GM23338 (cell line): ENCODE data around the gene RDH5. TPM values are rescaled to one million over a fixed set of nuclear protein-coding genes. Genes with fewer than 3 reads are reported as not detected.

Source experiments
- ATAC-seq: fragments of 200-7000 bp; cut with Tn5 transposase; 3 replicates; pipeline ENCODE4 v1.9.1; 2020
- DNase-seq: peaks from one replicate; pipeline ENCODE4 v3.0.0-alpha.2; 2015; ENCODE audit warnings: low spot score
- H2AFZ ChIP-seq: fragments of 200-600 bp; sonication (generic); 2 replicates; pipeline ENCODE4 v1.8.0; 2016; ENCODE audit warnings: antibody characterized with exemption, mild to moderate bottlenecking, moderate library complexity
- H3F3A ChIP-seq: fragments of 200-600 bp; sonication (generic); replicated peaks from 2 replicates; pipeline ENCODE4 v1.8.0; 2017; ENCODE audit warnings: antibody characterized with exemption, mixed run types, low read depth
- H3K27ac ChIP-seq: fragments of 200-600 bp; sonication (generic); 2 replicates; pipeline ENCODE4 v1.6.1; 2016; ENCODE audit warnings: low read depth
- H3K27me3 ChIP-seq: fragments of 200-600 bp; sonication (generic); 2 replicates; pipeline ENCODE4 v1.8.0; 2016; ENCODE audit warnings: mild to moderate bottlenecking, mixed run types, moderate library complexity; ENCODE audit not compliant: insufficient read depth
- H3K36me3 ChIP-seq: fragments of 200-600 bp; sonication (generic); 2 replicates; pipeline ENCODE4 v1.8.0; 2016; ENCODE audit warnings: mild to moderate bottlenecking; ENCODE audit not compliant: insufficient read depth
- H3K4me1 ChIP-seq: fragments of 200-600 bp; sonication (generic); 2 replicates; pipeline ENCODE4 v1.8.0; 2016; ENCODE audit warnings: mild to moderate bottlenecking, moderate library complexity; ENCODE audit not compliant: insufficient read depth
- H3K4me2 ChIP-seq: fragments of 200-600 bp; sonication (generic); 2 replicates; pipeline ENCODE4 v1.7.1; 2017; ENCODE audit warnings: mixed run types
- H3K4me3 ChIP-seq: fragments of 200-600 bp; sonication (generic); 2 replicates; pipeline ENCODE4 v1.6.1; 2016; ENCODE audit warnings: mixed run types
- H3K79me2 ChIP-seq: fragments of 200-600 bp; sonication (generic); replicated peaks from 2 replicates; pipeline ENCODE4 v1.8.0; 2017; ENCODE audit warnings: mild to moderate bottlenecking; ENCODE audit not compliant: insufficient read depth
- H3K9me2 ChIP-seq: fragments of 200-600 bp; sonication (generic); 2 replicates; pipeline ENCODE4 v1.8.0; 2017; ENCODE audit not compliant: insufficient read depth
- H4K20me1 ChIP-seq: fragments of 200-600 bp; sonication (generic); replicated peaks from 2 replicates; pipeline ENCODE4 v1.8.0; 2017; ENCODE audit warnings: mild to moderate bottlenecking; ENCODE audit not compliant: insufficient read depth
- H3K27ac Mint-ChIP-seq: 2 replicates; pipeline ENCODE4 v1.8.0; 2020; ENCODE audit warnings: inconsistent platforms, mild to moderate bottlenecking, moderate library complexity, mixed read lengths
- H3K27me3 Mint-ChIP-seq: 3 replicates; pipeline ENCODE4 v1.8.0; 2022; ENCODE audit warnings: low read depth, mild to moderate bottlenecking, moderate library complexity, mixed read lengths, inconsistent platforms; ENCODE audit not compliant: insufficient read depth, poor library complexity
- H3K36me3 Mint-ChIP-seq: 3 replicates; pipeline ENCODE4 v1.8.0; 2021; ENCODE audit warnings: low read depth, mild to moderate bottlenecking, inconsistent platforms, moderate library complexity, mixed read lengths
- H3K4me1 Mint-ChIP-seq: 3 replicates; pipeline ENCODE4 v1.8.0; 2020; ENCODE audit warnings: mild to moderate bottlenecking, inconsistent platforms, mixed read lengths
- H3K4me3 Mint-ChIP-seq: 3 replicates; pipeline ENCODE4 v1.8.0; 2021; ENCODE audit warnings: moderate library complexity, mild to moderate bottlenecking, inconsistent platforms, mixed read lengths
- H3K9me3 Mint-ChIP-seq: 3 replicates; pipeline ENCODE4 v1.8.0; 2020; ENCODE audit warnings: moderate library complexity, mild to moderate bottlenecking, inconsistent platforms, mixed read lengths
- CREB1 ChIP-seq: fragments of 250-450 bp; sonication (Bioruptor Pico); IDR thresholded peaks from 2 replicates; pipeline ENCODE4 v1.5.0; 2020; ENCODE audit warnings: low read depth, mild to moderate bottlenecking, moderate library complexity
- EZH2 ChIP-seq: fragments of 200-600 bp; sonication (generic); IDR thresholded peaks from one replicate; pipeline ENCODE4 v1.8.0; 2017; ENCODE audit warnings: antibody characterized with exemption, mild to moderate bottlenecking, low read depth; ENCODE audit not compliant: unreplicated experiment
- EZH2phosphoT487 ChIP-seq: fragments of 200-600 bp; sonication (generic); IDR thresholded peaks from one replicate; pipeline ENCODE4 v1.8.1; 2018; ENCODE audit warnings: antibody characterized with exemption; ENCODE audit not compliant: unreplicated experiment
- JUNB ChIP-seq: IDR thresholded peaks from one replicate; pipeline ENCODE4 v1.6.1; 2016; ENCODE audit warnings: antibody characterized with exemption; ENCODE audit not compliant: unreplicated experiment
- POLR2AphosphoS5 ChIP-seq: IDR thresholded peaks from 2 replicates; pipeline ENCODE4 v1.6.1; 2016; ENCODE audit warnings: antibody characterized with exemption, low read depth
- polyA plus RNA-seq: library from polyadenylated mRNA; unstranded; fragments of >200 nt; fragmentation: Nextera tagmentation; extraction: Ambion mirVana; gene quantifications from 2 replicates; pipeline ENCODE4 v1.2.1, GENCODE V29; 2016
- total RNA-seq: library from RNA; depleted of rRNA; stranded (reverse); fragments of >200 nt; shearing (Covaris generic); gene quantifications from 2 replicates; pipeline ENCODE4 v1.2.3, GENCODE V29; 2014
- TF ChIP-seq, protein P1 (sequence below): IDR thresholded peaks from 2 replicates; pipeline ENCODE4 v1.6.1; 2016; ENCODE audit warnings: antibody characterized with exemption
- TF ChIP-seq, protein P2 (sequence below), 2 experiments: fragments of 200-600 bp in 1 of 2; sonication (generic) in 1 of 2; conservative IDR thresholded peaks; 2 replicates each; pipeline versions ENCODE4 v1.5.1 to v1.6.1; 2016 to 2017; ENCODE audit warnings: antibody characterized with exemption in 2 of 2, low read depth in 2 of 2, mild to moderate bottlenecking in 2 of 2, moderate library complexity in 1 of 2
- TF ChIP-seq, protein P3 (sequence below): fragments of 250-450 bp; sonication (Bioruptor Pico); IDR thresholded peaks from 2 replicates; pipeline ENCODE4 v1.5.0; 2020; ENCODE audit warnings: mild to moderate bottlenecking, moderate library complexity

The RDH5 gene
- total and polyA plus RNA-seq, 2 experiments from 2014 or later = 3.9 to 7.5 TPM

GRCh38 chr12:55698241-55698955 lies 21.8 kb upstream of the RDH5 start:
- no peaks in the 10 kb centered on the region for H3F3A ChIP-seq
- H3K4me3 Mint-ChIP-seq = no peak overlapping the region
- peaks cover 5% of the 10 kb centered on the region for H3K27me3 Mint-ChIP-seq
- no peak overlapping the region for H3K4me3 ChIP-seq
- no peaks in the 10 kb centered on the region for H3K9me3 Mint-ChIP-seq
- H4K20me1 ChIP-seq = no peaks in the 10 kb centered on the region; the same call in 1 of the 2 replicates
- peaks cover 24% of the 10 kb centered on the region for H3K36me3 Mint-ChIP-seq
- H3K27ac ChIP-seq = no peak overlapping the region
- TF ChIP-seq, protein P1, sequence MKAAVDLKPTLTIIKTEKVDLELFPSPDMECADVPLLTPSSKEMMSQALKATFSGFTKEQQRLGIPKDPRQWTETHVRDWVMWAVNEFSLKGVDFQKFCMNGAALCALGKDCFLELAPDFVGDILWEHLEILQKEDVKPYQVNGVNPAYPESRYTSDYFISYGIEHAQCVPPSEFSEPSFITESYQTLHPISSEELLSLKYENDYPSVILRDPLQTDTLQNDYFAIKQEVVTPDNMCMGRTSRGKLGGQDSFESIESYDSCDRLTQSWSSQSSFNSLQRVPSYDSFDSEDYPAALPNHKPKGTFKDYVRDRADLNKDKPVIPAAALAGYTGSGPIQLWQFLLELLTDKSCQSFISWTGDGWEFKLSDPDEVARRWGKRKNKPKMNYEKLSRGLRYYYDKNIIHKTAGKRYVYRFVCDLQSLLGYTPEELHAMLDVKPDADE = no peak
- no peak for TF ChIP-seq CREB1 (CRISPR knock-in tag)
- TF ChIP-seq, protein P2, sequence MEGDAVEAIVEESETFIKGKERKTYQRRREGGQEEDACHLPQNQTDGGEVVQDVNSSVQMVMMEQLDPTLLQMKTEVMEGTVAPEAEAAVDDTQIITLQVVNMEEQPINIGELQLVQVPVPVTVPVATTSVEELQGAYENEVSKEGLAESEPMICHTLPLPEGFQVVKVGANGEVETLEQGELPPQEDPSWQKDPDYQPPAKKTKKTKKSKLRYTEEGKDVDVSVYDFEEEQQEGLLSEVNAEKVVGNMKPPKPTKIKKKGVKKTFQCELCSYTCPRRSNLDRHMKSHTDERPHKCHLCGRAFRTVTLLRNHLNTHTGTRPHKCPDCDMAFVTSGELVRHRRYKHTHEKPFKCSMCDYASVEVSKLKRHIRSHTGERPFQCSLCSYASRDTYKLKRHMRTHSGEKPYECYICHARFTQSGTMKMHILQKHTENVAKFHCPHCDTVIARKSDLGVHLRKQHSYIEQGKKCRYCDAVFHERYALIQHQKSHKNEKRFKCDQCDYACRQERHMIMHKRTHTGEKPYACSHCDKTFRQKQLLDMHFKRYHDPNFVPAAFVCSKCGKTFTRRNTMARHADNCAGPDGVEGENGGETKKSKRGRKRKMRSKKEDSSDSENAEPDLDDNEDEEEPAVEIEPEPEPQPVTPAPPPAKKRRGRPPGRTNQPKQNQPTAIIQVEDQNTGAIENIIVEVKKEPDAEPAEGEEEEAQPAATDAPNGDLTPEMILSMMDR (conservative IDR thresholded peaks at IDR 0.05; ENCODE audit: low read depth in 2 of 2) = no peak
- TF ChIP-seq POLR2AphosphoS5 = no peak
- TF ChIP-seq, protein P3, sequence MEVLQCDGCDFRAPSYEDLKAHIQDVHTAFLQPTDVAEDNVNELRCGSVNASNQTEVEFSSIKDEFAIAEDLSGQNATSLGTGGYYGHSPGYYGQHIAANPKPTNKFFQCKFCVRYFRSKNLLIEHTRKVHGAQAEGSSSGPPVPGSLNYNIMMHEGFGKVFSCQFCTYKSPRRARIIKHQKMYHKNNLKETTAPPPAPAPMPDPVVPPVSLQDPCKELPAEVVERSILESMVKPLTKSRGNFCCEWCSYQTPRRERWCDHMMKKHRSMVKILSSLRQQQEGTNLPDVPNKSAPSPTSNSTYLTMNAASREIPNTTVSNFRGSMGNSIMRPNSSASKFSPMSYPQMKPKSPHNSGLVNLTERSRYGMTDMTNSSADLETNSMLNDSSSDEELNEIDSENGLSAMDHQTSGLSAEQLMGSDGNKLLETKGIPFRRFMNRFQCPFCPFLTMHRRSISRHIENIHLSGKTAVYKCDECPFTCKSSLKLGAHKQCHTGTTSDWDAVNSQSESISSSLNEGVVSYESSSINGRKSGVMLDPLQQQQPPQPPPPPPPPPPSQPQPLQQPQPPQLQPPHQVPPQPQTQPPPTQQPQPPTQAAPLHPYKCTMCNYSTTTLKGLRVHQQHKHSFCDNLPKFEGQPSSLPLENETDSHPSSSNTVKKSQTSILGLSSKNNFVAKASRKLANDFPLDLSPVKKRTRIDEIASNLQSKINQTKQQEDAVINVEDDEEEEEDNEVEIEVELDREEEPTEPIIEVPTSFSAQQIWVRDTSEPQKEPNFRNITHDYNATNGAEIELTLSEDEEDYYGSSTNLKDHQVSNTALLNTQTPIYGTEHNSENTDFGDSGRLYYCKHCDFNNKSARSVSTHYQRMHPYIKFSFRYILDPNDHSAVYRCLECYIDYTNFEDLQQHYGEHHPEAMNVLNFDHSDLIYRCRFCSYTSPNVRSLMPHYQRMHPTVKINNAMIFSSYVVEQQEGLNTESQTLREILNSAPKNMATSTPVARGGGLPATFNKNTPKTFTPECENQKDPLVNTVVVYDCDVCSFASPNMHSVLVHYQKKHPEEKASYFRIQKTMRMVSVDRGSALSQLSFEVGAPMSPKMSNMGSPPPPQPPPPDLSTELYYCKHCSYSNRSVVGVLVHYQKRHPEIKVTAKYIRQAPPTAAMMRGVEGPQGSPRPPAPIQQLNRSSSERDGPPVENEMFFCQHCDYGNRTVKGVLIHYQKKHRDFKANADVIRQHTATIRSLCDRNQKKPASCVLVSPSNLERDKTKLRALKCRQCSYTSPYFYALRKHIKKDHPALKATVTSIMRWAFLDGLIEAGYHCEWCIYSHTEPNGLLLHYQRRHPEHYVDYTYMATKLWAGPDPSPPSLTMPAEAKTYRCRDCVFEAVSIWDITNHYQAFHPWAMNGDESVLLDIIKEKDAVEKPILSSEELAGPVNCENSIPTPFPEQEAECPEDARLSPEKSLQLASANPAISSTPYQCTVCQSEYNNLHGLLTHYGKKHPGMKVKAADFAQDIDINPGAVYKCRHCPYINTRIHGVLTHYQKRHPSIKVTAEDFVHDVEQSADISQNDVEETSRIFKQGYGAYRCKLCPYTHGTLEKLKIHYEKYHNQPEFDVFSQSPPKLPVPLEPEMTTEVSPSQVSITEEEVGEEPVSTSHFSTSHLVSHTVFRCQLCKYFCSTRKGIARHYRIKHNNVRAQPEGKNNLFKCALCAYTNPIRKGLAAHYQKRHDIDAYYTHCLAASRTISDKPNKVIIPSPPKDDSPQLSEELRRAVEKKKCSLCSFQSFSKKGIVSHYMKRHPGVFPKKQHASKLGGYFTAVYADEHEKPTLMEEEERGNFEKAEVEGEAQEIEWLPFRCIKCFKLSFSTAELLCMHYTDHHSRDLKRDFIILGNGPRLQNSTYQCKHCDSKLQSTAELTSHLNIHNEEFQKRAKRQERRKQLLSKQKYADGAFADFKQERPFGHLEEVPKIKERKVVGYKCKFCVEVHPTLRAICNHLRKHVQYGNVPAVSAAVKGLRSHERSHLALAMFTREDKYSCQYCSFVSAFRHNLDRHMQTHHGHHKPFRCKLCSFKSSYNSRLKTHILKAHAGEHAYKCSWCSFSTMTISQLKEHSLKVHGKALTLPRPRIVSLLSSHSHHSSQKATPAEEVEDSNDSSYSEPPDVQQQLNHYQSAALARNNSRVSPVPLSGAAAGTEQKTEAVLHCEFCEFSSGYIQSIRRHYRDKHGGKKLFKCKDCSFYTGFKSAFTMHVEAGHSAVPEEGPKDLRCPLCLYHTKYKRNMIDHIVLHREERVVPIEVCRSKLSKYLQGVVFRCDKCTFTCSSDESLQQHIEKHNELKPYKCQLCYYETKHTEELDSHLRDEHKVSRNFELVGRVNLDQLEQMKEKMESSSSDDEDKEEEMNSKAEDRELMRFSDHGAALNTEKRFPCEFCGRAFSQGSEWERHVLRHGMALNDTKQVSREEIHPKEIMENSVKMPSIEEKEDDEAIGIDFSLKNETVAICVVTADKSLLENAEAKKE = no peak
- TF ChIP-seq JUNB = no peak
- no peak for TF ChIP-seq EZH2
- no peak for TF ChIP-seq EZH2phosphoT487
- no peak for ATAC-seq
- H3K4me1 ChIP-seq = no peaks in the 10 kb centered on the region
- no peak overlapping the region for H3K27ac Mint-ChIP-seq
- no peaks in the 10 kb centered on the region for H3K36me3 ChIP-seq
- no peak for DNase-seq
- H3K9me2 ChIP-seq = no peaks in the 10 kb centered on the region
- H3K79me2 ChIP-seq = no peaks in the 10 kb centered on the region
- peaks cover 2% of the 10 kb centered on the region; the same call in 1 of the 3 replicates for H3K4me1 Mint-ChIP-seq
- H3K27me3 ChIP-seq = no peaks in the 10 kb centered on the region
- no peak overlapping the region for H3K4me2 ChIP-seq
- H2AFZ ChIP-seq = no peak overlapping the region
